ENCODE measurements around the gene CALML5. TPM values are rescaled to one million over a fixed set of nuclear protein-coding genes. Genes with fewer than 3 reads are reported as not detected.
A peak's percentile ranks its signal among the peaks of the same experiment; 100 is the strongest.

Gene CALML5
- total and polyA plus RNA-seq, 7 donors: not detected

- Histone ChIP-seq H3K27ac (no peak within 1 kb of the TSS), H3K4me3 (no peak within 1 kb of the TSS), H3K9me3 (no peaks in the 10 kb centered on the region), H3K4me1 (no peaks in the 10 kb centered on the region), H3K36me3 (ENCODE audit: insufficient read depth in 1 of 2, low read depth in 1 of 2) (no peaks in the 10 kb centered on the region), H3K27me3 (ENCODE audit: insufficient read depth in 3 of 3, low read length in 2 of 3) (no peaks in the 10 kb centered on the region)
- TF ChIP-seq, protein P1, sequence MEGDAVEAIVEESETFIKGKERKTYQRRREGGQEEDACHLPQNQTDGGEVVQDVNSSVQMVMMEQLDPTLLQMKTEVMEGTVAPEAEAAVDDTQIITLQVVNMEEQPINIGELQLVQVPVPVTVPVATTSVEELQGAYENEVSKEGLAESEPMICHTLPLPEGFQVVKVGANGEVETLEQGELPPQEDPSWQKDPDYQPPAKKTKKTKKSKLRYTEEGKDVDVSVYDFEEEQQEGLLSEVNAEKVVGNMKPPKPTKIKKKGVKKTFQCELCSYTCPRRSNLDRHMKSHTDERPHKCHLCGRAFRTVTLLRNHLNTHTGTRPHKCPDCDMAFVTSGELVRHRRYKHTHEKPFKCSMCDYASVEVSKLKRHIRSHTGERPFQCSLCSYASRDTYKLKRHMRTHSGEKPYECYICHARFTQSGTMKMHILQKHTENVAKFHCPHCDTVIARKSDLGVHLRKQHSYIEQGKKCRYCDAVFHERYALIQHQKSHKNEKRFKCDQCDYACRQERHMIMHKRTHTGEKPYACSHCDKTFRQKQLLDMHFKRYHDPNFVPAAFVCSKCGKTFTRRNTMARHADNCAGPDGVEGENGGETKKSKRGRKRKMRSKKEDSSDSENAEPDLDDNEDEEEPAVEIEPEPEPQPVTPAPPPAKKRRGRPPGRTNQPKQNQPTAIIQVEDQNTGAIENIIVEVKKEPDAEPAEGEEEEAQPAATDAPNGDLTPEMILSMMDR (IDR thresholded peaks at IDR 0.05): no peak
- DNase-seq (peak in 1 of 2 donors; percentile 50), ATAC-seq (no peak)
- 91 to 93% (median 93%) methylated on average over 64 of the region's 64 CpGs for WGBS, 3 donors
- intact Hi-C loops (cut with DNase I): no loop called here
Observed at GRCh38 chr10:5524641-5525560, 25.5 kb upstream of the CALML5 start, which contains the start of gene CALML3. Gene CALML3, plus strand, starts transcription at chr10:5524961. Its CDS starts 125 bp downstream, at chr10:5525086.

DNA sequence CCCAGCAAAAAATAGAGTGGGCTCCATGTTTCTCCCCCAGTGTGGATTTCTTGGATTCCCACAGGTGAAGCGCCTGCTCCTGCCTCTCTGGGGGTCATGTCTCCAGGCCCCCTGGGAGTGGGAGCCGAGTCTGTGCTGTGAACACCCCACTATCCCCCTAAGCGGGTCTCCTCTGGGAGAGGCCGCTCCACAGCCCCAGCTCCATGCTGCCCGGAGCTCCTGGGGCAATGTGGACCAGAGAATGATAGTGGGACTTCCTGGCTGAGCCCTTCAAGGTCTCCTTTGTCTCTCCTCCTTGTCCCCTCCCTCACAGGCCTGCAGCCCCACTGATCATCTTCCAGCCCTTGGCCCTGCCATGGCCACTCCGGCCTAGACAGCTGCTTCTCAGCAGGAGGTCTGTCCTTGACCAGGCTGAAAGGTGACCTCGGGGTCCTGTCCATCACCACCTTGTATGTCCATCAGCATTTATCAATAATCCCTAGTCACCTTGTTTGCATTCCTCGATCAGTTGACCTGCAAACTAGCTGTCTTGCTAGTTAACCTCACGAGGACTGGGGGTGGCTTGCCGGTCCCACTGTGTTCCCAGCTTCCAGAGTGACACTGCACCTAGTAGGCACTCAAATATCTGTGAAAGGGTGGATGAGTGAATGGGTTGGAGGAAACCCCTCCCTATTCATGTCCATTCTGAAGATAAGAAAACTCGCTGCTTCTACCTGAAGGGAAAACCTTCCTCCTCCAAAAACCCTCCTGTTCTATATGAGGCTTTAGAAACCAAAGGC, 24.6 kb upstream of the CALML5 start:
- TF ChIP-seq, protein P1 (IDR thresholded peaks at IDR 0.05): no peak
- no peaks in the 10 kb centered on the region for H3K4me1 ChIP-seq
- H3K27ac ChIP-seq: no peak overlapping the region
- no peaks in the 10 kb centered on the region for H3K27me3 ChIP-seq (ENCODE audit: insufficient read depth in 3 of 3, low read length in 2 of 3)
- intact Hi-C loops (cut with DNase I): no loop called here
- no peak overlapping the region for H3K4me3 ChIP-seq
- DNase-seq (peak in 1 of 2 donors; percentile 27), ATAC-seq (no peak)
- no peaks in the 10 kb centered on the region for H3K36me3 ChIP-seq (ENCODE audit: insufficient read depth in 1 of 2, low read depth in 1 of 2)
- 87 to 94% (median 91%) methylated on average over 11 of the region's 11 CpGs for WGBS, 3 donors
- H3K9me3 ChIP-seq: no peaks in the 10 kb centered on the region

- no peaks in the 10 kb centered on the region for H3K9me3 ChIP-seq
- DNase-seq (peak in 1 of 2 donors; percentile 19), ATAC-seq (no peak)
- 79 to 81% (median 80%) methylated on average over 7 of the region's 7 CpGs for WGBS, 3 donors
- H3K27ac ChIP-seq: no peak overlapping the region
- no peaks in the 10 kb centered on the region for H3K4me1 ChIP-seq
- peaks cover 0 to 2% (median 0%) of the 10 kb centered on the region in 3 donors for H3K27me3 ChIP-seq (ENCODE audit: insufficient read depth in 3 of 3, low read length in 2 of 3)
- H3K4me3 ChIP-seq: no peak overlapping the region
- intact Hi-C loops (cut with DNase I): no loop called here
- TF ChIP-seq, protein P1 (IDR thresholded peaks at IDR 0.05): no peak
- no peaks in the 10 kb centered on the region for H3K36me3 ChIP-seq (ENCODE audit: insufficient read depth in 1 of 2, low read depth in 1 of 2)
Observed at GRCh38 chr10:5522913-5523560, 23.7 kb upstream of the CALML5 start.

GRCh38 chr10:5519054-5519453, 19.7 kb upstream of the CALML5 start:
- no peak for ATAC-seq
- WGBS, 3 donors: 91 to 97% (median 96%) methylated on average over 3 of the region's 3 CpGs

More at GRCh38 chr10:5519054-5519453, 19.7 kb upstream of the CALML5 start:
- DNase-seq: no peak
- no peaks in the 10 kb centered on the region for H3K4me1 ChIP-seq
- TF ChIP-seq, protein P1 (IDR thresholded peaks at IDR 0.05): no peak
- no peaks in the 10 kb centered on the region for H3K36me3 ChIP-seq (ENCODE audit: insufficient read depth in 1 of 2, low read depth in 1 of 2)
- H3K27me3 ChIP-seq (ENCODE audit: insufficient read depth in 3 of 3, low read length in 2 of 3): peaks cover 0 to 2% (median 0%) of the 10 kb centered on the region in 3 donors
- intact Hi-C loops (cut with DNase I): no loop called here
- H3K27ac ChIP-seq: no peak overlapping the region
- H3K4me3 ChIP-seq: no peak overlapping the region
- H3K9me3 ChIP-seq: no peaks in the 10 kb centered on the region
